ENCODE results near the gene SLIT1.

The SLIT1 gene

DNA sequence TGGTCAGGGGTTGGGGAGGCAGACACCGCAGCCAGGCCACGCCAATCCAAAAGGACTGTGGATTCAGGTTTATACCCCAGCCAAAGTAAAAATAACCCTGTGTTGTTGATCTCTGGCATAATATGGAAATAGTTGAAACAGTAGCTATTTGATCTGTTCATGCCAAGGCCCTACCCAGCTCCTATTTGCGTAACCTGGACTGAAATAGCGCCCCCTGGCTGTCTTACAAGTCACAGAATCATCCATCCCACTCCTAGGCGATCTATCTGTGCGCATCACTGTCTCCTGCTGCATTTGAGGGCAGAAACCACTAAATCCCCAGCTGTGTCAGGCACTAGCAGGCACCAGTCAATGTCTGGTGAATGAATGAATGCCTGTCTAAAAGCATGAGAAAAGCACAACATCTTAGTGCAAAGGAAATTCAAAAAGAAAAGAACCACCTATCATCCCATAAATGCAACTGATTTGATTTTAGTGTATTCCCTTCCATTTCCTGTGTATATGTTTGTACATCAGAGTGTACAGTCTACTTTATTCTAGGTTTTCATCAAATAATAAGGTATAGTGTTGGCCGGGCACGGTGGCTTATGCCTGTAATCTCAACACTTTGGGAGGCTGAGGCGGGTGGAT, 160.0 kb downstream of the SLIT1 start:
- FAIRE-seq = no peak
- DNase-seq (ENCODE audit: low spot score) = no peak

DNA sequence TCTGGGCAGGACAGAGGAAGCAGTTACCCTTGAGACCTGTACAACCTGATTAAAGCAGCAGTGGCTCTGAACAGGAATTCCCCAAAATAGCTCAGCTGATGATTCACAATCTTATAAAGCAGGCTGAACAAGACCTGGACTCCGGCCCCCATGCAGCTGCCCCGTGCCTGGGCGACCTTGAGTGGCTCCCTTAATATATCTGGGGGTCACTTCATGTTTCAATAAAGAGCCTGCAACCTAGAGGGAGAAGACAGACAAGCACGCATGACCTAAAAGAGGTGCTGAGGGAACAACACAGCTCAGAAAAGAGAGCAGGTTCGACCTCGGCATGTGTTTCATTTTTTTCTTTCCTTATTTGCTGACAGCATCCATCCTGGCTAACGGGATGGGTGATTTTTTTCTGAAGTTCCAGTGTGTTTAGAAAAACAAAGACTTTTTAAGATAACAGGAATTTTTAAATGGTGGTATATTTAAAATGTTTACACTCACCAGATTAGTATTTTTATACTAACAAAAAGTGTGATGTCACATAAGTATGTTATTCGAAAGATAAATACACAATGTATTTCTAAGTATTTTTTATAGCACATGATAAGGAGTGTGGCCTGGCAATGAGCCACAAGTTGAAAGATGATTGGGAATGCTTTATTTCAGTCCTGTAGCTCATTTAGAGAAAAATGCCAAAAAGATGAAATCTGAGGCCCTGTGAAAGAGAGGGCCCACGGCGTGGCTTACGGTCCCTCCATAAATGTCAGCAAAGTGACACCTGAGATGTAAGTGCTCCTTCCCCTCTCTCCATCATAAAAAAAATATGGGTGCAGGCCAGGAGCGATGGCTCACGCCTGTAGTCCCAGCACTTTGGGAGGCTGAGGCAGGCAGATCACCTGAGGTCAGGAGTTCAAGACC, 161.3 kb downstream of the SLIT1 start:
- DNase-seq (ENCODE audit: low spot score) (peak; percentile 72), FAIRE-seq (no peak)

DNA sequence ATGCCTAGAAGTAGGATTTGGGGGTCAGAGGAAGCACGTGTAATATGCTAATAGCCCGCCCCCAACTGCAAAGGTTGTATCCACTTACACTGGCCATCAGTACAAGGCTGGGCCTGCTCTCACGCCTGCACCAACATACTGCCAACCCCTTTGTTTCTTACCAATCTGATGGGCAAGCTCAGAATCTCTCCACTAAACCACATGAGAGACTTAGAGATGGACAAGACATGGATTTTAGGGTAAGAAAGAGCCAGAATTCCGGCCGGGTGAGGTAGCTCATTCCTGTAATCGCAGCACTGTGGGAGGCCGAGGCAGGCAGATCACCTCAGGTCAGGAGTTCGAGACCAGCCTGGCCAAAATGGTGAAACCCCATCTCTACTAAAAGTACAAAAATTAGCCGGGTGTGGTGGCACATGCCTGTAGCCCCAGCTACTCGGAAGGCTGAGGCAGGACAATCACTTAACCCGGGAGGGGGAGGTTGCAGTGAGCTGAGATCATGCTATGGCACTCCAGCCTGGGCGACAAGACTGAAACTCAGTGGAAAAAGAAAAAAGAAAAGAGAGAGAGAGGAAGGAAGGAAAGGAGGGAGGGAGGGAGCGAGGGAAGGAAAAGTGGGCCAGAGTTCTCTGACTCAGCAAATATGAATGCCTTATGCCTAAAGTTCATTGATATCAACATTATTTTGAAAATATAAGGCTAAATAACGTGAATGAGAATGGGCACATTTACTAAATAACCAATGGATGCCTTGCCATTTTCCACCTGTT, 162.2 kb downstream of the SLIT1 start:
- no peak for DNase-seq (ENCODE audit: low spot score)
- FAIRE-seq = no peak

DNA sequence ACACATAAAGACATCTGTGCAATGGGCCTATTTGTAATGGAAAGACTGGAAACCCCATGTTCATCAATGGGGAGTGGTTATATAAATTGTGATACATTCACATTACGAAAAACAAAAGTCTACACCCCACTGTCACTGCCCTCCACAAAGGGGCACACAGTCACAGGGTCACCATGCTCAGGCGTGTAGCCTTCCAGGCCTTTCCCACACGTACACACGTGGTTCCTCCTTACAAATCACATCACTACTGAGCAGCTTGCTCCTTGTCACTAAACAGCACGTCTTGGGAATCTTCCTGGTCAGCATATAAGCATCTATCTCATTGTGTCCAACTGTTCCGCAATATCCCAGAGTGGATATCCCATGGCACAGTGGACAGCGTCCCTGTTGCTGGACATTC, 163.1 kb downstream of the SLIT1 start:
- FAIRE-seq (no peak), DNase-seq (ENCODE audit: low spot score) (no peak)

DNA sequence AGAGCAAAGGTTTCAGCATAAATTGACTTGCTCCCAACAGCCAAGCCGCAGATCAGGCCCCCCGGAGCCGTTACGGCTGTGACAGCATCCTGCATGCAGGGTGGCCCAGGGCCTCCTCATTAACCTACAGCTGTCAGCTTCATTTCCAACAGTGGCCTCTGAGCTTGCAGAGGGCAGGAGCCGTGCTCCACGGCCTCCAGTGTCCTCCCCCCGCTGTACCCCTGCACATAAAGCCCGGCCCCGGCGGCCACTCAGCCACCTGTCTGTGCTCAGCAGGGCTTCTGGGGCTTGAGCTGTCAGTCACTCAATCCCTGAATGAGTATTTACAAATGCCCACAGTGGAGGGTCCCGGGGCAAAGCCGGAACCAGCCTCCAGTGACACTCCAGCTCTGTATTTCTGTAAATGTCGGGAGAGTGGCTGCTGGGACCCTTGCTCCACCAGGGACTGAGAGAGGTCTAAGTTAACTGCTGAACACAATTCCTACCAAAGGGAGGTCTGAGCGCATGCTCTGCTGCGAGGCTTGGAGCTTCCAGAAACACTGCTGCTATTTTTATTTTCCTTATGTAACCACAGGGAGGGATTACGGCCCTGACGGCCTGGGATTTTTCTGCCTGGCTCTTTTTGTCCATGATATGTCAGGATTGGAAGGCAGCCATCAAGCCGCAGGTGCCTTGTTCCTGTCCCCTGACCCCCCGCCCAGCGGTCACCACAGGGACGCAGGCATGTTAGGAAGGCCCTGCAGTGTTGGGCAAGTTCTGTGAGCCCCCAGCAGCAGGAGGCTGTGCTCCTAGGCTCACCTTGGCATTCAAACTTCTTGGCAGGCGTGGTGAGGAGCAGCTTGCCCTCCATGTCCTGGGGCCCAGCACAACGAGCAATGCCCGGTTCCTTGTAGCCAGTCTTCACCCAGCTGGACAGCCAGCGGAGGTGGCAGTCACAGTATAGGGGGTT, 165.0 kb downstream of the SLIT1 start:
- DNase-seq (ENCODE audit: low spot score) (no peak), FAIRE-seq (no peak)

DNA sequence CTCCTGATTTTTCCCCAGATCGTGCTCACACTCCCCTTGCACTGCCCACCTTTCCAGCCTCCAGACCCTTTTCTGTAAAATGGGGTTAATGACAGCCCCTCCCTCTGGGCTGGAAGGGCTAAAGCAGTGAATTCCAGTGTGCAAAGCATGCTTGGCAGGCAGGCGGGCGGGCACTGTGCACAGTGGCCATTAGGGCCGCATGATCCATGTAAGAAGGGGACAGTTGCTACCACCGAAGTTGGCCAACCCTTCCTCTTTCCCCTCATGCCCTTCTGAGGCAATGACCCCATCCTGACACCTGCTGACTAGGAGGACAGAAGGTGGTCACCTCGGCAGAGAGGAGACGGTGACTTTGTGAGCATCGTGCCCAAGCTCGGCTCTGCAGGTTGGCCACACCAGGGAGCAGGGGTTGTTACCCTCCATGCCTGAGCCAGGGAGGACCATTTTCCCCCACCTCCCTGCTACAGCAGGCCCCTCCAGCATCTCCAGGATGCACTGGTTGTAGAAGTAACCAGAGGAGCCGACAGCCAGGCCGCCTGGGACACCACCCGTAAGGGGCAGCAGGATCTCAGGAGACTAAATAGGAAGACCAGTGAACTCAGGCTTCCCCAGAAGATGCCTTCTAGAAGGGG, 166.4 kb downstream of the SLIT1 start:
- DNase-seq (ENCODE audit: low spot score) = no peak

DNA sequence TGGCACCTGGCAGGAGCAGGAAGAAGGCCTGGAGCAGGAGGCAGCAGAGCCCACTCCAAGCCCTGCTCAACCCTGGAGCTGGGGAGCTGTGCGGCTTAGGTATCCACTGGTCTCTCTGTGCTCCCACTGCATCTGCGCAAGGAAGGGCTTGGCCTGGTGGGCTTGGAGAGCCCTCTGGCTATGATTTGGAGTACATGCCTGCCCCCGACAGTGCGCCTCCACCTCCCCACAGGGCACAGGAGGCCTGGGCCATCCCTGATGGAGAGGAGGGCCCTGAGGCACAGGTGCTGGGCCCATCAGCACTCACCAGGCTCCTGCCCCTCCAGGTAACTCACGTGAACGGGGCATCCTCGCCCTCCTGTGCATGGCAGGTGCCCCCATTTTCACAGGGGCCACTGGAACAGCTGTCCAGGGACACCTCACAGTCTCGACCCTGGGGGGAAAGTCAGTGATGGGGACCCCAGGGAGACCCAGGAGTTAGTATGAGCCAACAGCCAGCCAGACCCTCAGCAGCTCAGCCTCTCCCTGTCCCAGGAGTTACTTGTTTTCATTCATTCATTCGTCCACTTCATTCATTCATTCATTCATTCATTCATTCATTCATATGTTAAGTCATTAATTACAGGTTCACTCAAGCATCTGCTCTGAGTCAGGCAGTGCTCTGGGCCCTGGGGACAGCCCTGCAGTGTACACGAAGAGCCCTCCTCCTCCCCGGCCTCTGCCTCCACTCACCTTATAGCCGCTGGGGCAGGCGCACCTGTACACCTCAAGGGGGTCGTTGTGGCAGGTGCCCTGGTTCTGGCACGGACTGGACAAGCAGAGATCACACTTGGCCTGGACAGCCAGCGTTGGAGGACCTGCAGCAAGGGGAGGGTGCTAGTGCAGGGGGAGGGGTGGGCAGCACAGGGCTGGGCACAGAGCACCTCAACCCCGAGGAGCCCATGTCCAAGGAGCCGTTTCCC, 167.2 kb downstream of the SLIT1 start:
- DNase-seq (ENCODE audit: low spot score) = no peak
- FAIRE-seq = no peak

More for the DNA sequence above, 166.4 kb downstream of the SLIT1 start:
- FAIRE-seq = no peak

DNA sequence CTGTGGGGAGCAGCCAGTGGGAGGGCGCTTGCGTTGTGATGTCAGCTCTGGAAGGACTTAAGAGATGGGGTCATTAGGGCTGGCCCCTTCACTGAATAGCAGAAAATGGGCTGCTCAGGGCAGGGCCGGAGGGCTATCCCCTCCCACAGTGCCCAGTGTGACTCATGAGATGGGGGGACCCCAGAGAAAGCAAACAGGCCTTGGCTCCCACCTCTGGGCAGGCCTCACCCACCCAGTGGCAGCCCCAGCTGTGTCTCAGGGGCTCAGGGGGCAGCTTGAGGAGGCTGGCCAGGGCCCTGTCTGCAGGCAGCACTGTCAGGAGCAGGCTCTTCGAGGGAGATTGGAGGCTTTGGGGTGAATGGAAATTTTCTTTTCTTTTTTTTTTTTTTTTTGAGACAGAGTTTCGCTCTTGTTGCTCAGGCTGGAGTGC, 168.3 kb downstream of the SLIT1 start:
- no peak for FAIRE-seq
- no peak for DNase-seq (ENCODE audit: low spot score)

DNA sequence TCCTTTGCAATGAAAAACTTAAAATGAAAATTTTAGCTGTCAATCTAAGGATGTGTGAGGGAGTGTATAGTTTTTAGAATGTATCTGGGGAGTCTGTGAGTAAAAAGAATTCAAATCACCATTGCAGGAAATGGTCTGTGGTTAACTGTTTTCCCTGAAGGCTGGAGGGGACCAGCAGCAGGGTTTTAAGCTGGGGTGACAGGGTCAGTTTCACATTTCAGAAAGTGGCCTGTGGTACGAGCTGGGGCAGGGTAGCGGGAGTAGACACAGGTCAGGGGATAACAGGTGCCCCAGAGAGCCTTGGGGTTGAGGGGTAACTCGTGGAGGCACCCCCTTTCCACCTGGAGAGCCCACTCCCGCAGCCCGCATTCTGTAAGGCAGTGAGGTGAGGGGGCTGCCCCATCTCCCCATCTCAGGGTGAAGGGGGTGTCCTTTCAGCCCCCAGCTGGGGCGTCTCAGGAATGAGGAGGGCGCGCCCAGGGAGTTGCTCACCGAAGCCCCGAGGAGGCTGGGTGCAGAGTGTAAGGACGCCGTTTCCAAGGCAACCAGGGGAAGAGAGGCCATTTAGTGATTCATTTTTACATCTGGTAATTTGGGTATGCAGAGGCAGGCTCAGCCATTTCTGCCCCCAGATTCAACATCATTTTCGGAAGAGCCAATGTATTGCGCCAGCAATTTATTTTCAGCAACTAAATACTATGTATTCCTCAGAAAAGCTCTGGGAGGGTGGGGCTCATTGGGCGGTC, 168.9 kb downstream of the SLIT1 start:
- DNase-seq (ENCODE audit: low spot score) = no peak
- no peak for FAIRE-seq

DNA sequence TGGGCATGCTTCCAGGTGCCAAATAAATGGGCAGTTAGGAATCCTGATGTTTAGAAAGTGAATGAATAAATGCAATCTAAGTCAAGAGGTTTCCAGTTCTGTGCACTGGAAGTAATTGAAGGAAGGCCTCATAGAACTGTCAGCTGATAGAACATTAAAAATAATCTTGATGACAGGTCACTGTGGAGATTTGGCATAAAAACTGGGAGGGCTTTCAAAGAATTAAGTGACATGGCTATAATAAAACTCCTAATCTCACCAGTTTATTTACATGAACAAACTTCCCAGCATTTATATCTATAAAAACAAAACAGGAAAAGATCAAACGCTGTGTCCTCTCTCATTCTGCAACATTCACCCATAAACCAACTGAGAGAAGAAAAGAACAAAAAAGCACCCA, 170.5 kb downstream of the SLIT1 start:
- DNase-seq (ENCODE audit: low spot score) (no peak), FAIRE-seq (no peak)

DNA sequence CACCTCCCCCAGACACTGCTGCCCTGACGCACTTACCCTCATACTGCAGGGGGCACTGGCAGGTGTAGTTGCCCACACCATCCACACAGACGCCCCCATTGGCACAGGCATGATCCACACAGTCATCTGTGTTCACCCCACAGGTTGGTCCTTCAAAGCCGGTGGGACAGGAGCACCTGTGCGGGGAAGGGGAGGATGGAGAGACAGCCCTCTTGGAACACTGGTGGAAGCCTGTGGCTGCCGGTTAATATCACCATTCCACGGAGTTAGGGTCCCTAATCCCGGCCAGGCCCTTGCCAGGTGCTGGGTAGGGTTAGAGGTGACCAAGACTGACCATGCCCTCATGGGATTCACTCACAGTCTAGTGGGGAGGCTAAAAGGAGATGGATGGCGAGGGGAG, 171.8 kb downstream of the SLIT1 start:
- FAIRE-seq (no peak), DNase-seq (ENCODE audit: low spot score) (no peak)

DNA sequence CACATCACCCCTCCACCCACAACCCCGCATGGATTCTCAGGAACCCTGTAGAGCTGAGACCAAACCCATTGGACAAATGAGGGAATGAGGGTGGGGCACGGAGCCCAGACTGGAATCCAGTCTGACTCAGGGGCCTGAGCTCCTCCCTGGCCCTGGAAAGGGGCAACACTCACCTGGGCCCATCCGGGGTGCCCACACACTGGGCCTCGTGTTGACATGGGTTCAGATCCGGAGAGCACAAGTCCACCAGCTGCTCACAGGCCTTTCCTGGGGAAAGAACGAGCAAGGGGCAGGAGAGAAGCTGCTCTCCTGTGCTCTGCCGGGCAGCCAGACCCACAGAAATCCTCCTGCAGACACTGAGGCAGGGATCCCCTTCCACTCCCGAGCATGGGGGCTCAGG, 172.2 kb downstream of the SLIT1 start:
- FAIRE-seq (no peak), DNase-seq (ENCODE audit: low spot score) (no peak)

DNA sequence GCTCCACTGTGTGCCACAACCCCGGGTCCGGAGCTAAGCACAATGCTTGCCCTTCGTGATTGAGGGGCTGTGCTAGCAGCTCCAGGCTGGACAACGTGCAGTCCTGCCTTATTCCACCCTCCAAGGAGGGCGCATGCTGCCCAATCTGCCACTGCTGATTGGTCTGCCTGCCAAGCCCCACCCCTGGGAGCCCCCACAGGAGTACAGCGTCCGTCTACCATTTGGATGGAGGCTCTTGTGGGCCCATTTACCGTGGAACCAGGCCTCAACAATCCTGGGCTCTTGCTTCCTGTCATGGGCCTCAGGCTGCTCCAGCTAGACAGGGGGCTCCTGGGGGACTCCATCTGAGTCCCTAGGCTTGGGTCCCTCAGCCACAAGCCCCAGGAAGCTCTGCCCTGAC, 173.3 kb downstream of the SLIT1 start:
- DNase-seq (ENCODE audit: low spot score) = no peak
- no peak for FAIRE-seq

DNA sequence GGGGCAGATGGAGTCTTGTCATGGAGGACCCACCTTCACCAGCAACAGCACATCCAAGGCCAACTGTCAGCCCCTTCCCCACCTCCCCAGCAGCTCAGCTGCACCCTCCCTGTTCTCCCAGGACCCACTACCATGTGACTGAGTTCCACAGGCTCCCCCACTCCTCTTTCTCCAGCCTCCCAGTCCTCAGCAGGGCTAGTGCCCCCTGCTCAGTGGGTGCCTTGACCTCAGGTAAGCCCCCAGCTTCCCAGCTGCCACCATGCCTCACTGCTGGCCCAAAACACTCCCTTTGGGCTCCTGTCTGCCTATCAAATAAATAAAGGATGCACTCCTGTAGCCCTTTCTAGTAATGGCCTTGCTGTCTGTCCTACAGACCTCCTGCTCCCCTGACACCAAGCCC, 174.4 kb downstream of the SLIT1 start:
- FAIRE-seq (no peak), DNase-seq (ENCODE audit: low spot score) (no peak)

DNA sequence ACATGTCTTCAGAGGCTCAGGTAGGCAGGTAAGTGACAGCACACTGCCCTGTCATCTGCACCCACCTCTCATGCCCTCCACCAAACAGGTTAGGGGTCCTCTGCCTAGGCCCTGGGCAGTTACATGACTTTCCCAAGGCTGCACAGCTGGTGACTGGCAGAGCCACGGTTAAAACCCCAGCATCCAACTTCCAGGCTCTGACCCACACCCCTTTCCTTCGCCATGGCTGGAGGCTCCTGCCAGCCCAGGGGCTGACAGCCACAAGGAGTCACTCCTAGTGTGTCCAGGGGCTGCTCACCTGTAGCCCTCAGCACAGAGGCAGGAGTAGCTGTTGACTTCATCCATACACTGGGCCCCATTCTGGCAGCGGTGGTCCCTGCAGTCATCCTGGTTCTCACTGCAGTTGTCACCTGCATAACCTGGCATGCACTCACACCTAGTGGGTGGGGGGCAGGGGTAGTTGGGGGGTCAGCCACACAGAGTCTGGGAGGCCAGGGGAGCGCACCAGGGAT, 175.0 kb downstream of the SLIT1 start:
- DNase-seq (ENCODE audit: low spot score) (no peak), FAIRE-seq (no peak)

DNA sequence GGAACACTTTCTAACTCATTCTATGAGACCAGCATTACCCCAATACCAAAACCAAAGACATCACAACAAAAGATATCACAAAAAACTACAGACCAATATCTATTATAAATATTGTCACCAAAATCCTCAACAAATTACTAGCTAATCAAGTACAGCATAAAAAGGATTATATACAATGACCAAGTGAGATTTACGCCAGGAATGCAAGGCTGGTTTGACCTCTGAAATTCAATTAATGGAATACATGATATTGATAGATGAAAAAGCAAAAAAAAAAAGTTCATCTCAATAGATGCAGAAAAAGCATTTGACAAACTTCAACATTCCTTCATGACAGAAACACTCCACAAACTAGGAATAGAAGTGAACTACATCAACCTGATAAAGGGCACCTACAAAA, 178.3 kb downstream of the SLIT1 start:
- FAIRE-seq (no peak), DNase-seq (ENCODE audit: low spot score) (no peak)

DNA sequence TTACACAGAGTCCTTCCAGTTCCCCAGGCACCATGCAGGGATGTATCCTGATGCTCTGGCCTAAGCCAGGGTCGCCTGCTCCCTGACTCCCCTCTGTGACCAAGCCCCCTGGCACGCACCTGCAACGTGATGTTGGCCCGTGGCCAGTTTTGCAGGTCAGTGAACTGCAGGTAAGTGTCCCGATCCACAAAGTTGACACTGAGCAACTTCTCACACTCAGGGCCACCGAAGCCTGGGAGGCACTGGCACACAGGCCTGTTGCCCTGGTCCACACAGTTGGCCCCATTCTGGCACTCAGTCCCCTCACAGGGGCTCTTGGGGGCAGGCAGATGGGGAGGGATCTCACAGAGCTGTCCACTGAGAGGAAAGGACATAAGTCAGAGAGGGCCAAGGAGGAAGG, 179.4 kb downstream of the SLIT1 start:
- no peak for FAIRE-seq
- DNase-seq (ENCODE audit: low spot score) = no peak

DNA sequence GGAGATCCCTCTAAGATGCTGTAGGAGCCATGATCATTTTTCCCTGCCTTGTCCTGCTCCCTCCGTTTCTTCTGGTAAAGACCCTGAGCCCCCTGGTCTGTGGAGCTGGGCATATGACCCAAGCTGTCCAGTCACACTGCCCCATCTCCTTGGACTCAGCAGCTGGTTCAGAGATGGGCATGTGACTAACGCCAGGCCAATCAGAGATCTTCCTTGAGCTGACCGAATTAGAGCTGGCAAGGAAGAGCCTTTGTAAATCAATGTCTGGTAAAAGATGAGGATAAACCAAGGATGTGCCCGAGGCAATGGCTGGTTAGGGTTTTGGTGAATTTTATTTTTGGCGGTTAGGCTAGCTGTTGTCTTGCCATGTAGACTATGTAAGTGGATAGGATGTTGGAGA, 180.4 kb downstream of the SLIT1 start:
- FAIRE-seq (no peak), DNase-seq (ENCODE audit: low spot score) (no peak)

All from urothelium cell line (cell line).